Mesodermal cell (in vitro differentiated cells): ENCODE results near the gene DAB2IP.

Source experiments
- H3K27ac ChIP-seq: 2 replicates; pipeline ENCODE4 v1.7.0; 2013; ENCODE audit warnings: mild to moderate bottlenecking, low read depth, low read length, moderate library complexity; ENCODE audit not compliant: severe bottlenecking
- H3K36me3 ChIP-seq: 2 replicates; pipeline ENCODE4 v1.7.1; 2013; ENCODE audit warnings: mild to moderate bottlenecking, low read length, moderate library complexity; ENCODE audit not compliant: control insufficient read depth, insufficient read depth
- H3K4me1 ChIP-seq: one replicate; pipeline ENCODE4 v1.7.1; 2013; ENCODE audit warnings: mild to moderate bottlenecking, low read length; ENCODE audit not compliant: insufficient read depth, control insufficient read depth, poor library complexity, severe bottlenecking
- H3K4me3 ChIP-seq: 2 replicates; pipeline ENCODE4 v1.7.0; 2013; ENCODE audit warnings: low read length, control low read depth, mild to moderate bottlenecking; ENCODE audit not compliant: insufficient read depth, poor library complexity, severe bottlenecking; ENCODE audit errors: extremely low read depth
- H3K9me3 ChIP-seq: 2 replicates; pipeline ENCODE4 v1.7.1; 2013; ENCODE audit warnings: mild to moderate bottlenecking, low read length, moderate library complexity; ENCODE audit not compliant: control insufficient read depth
- WGBS, 2 experiments: methylation state at CpG; one replicate each; pipeline ENCODE4 v1.1.5; 2013; ENCODE audit warnings: missing lambda C conversion rate in 2 of 2; ENCODE audit not compliant: insufficient coverage in 2 of 2; 5-methylcytosine and 5-hydroxymethylcytosine counted together

DAB2IP gene

GRCh38 chr9:121714075-121714705 lies 62.8 kb downstream of the DAB2IP start:
- 97 to 98% methylated on average over 6 of the region's 6 CpGs for WGBS, 2 experiments
- Histone ChIP-seq H3K4me1 (peaks cover 6% of the 10 kb centered on the region), H3K4me3 (no peak overlapping the region), H3K9me3 (no peaks in the 10 kb centered on the region), H3K27ac (no peak overlapping the region), H3K36me3 (peaks cover 53% of the 10 kb centered on the region)

GRCh38 chr9:121714873-121715272 lies 63.4 kb downstream of the DAB2IP start:
- Histone ChIP-seq H3K4me3 (no peak overlapping the region), H3K27ac (no peak overlapping the region), H3K4me1 (peaks cover 6% of the 10 kb centered on the region), H3K36me3 (peaks cover 48% of the 10 kb centered on the region), H3K9me3 (no peaks in the 10 kb centered on the region)
- WGBS, 2 experiments: 97 to 100% methylated on average over 3 to 5 of the region's 5 CpGs

- H3K4me3 ChIP-seq: no peak overlapping the region
- no peak overlapping the region for H3K27ac ChIP-seq
- H3K4me1 ChIP-seq: peaks cover 23% of the 10 kb centered on the region
- WGBS, 2 experiments: 90 to 94% methylated on average over 17 to 19 of the region's 19 CpGs
- peaks cover 28% of the 10 kb centered on the region for H3K36me3 ChIP-seq
- H3K9me3 ChIP-seq: no peaks in the 10 kb centered on the region
These were observed 65.9 kb downstream of the DAB2IP start for GRCh38 chr9:121717141-121717991.

- no peaks in the 10 kb centered on the region for H3K9me3 ChIP-seq
- H3K36me3 ChIP-seq: peaks cover 21% of the 10 kb centered on the region
- H3K27ac ChIP-seq: no peak overlapping the region
- peaks cover 23% of the 10 kb centered on the region for H3K4me1 ChIP-seq
- no peak overlapping the region for H3K4me3 ChIP-seq
- 80 to 83% methylated on average over 13 to 16 of the region's 16 CpGs for WGBS, 2 experiments
These were observed 66.7 kb downstream of the DAB2IP start for GRCh38 chr9:121718084-121718483.

GRCh38 chr9:121718501-121718900 lies 67.1 kb downstream of the DAB2IP start:
- H3K27ac ChIP-seq: no peak overlapping the region
- WGBS, 2 experiments: 95% methylated on average over 5 to 6 of the region's 6 CpGs
- no peak overlapping the region for H3K4me3 ChIP-seq
- peaks cover 17% of the 10 kb centered on the region for H3K36me3 ChIP-seq
- no peaks in the 10 kb centered on the region for H3K9me3 ChIP-seq
- H3K4me1 ChIP-seq: peaks cover 23% of the 10 kb centered on the region

- Histone ChIP-seq H3K27ac (no peak overlapping the region), H3K36me3 (peaks cover 14% of the 10 kb centered on the region), H3K4me1 (peaks cover 30% of the 10 kb centered on the region), H3K4me3 (no peak overlapping the region), H3K9me3 (no peaks in the 10 kb centered on the region)
- 78 to 84% methylated on average over 6 to 7 of the region's 7 CpGs for WGBS, 2 experiments
These were observed 69.0 kb downstream of the DAB2IP start for GRCh38 chr9:121720311-121721057.

- no peaks in the 10 kb centered on the region for H3K9me3 ChIP-seq
- H3K4me1 ChIP-seq: peaks cover 31% of the 10 kb centered on the region
- no peak overlapping the region for H3K4me3 ChIP-seq
- 88 to 100% methylated on average over 1 of the region's 1 CpG for WGBS, 2 experiments
- no peak overlapping the region for H3K27ac ChIP-seq
- H3K36me3 ChIP-seq: peaks cover 12% of the 10 kb centered on the region
These were observed 69.6 kb downstream of the DAB2IP start for GRCh38 chr9:121721058-121721350.

GRCh38 chr9:121721770-121722169 lies 70.3 kb downstream of the DAB2IP start:
- WGBS, 2 experiments: 78 to 97% methylated on average over 3 to 5 of the region's 7 CpGs
- Histone ChIP-seq H3K4me3 (no peak overlapping the region), H3K9me3 (no peaks in the 10 kb centered on the region), H3K36me3 (peaks cover 4% of the 10 kb centered on the region), H3K4me1 (peaks cover 31% of the 10 kb centered on the region), H3K27ac (no peak overlapping the region)

- Histone ChIP-seq H3K27ac (no peak overlapping the region), H3K9me3 (no peaks in the 10 kb centered on the region), H3K4me1 (peaks cover 29% of the 10 kb centered on the region), H3K36me3 (peaks cover 13% of the 10 kb centered on the region), H3K4me3 (no peak overlapping the region)
- 90 to 94% methylated on average over 18 to 21 of the region's 21 CpGs for WGBS, 2 experiments
These were observed 73.8 kb downstream of the DAB2IP start for GRCh38 chr9:121725008-121725775.

- H3K4me1 ChIP-seq: peaks cover 14% of the 10 kb centered on the region
- no peak overlapping the region for H3K27ac ChIP-seq
- no peak overlapping the region for H3K4me3 ChIP-seq
- WGBS, 2 experiments: 76 to 88% methylated on average over 2 to 3 of the region's 4 CpGs
- no peaks in the 10 kb centered on the region for H3K9me3 ChIP-seq
- peaks cover 14% of the 10 kb centered on the region for H3K36me3 ChIP-seq
These were observed 76.0 kb downstream of the DAB2IP start for GRCh38 chr9:121727295-121728020.
